Breast epithelium (tissue), 3 donors: ENCODE results near the gene FANCC.

Source experiments
- POLR2A ChIP-seq: fragments of 450-650 bp; IDR thresholded peaks from one replicate; pipeline ENCODE4 v1.6.1; 2016; ENCODE audit warnings: antibody characterized with exemption, mild to moderate bottlenecking, moderate library complexity
- POLR2AphosphoS5 ChIP-seq, 3 donors: sonication (generic); formaldehyde crosslinking; IDR thresholded peaks; one replicate each; pipeline ENCODE4 v1.6.1; 2017; ENCODE audit warnings: antibody characterized with exemption in 3 of 3
- TF ChIP-seq, protein P1 (sequence below), 3 donors: fragments of 450-650 bp; IDR thresholded peaks; one replicate each; pipeline ENCODE4 v1.5.1; 2016 to 2017; ENCODE audit warnings: antibody characterized with exemption in 3 of 3, mild to moderate bottlenecking in 3 of 3, moderate library complexity in 3 of 3

DNA sequence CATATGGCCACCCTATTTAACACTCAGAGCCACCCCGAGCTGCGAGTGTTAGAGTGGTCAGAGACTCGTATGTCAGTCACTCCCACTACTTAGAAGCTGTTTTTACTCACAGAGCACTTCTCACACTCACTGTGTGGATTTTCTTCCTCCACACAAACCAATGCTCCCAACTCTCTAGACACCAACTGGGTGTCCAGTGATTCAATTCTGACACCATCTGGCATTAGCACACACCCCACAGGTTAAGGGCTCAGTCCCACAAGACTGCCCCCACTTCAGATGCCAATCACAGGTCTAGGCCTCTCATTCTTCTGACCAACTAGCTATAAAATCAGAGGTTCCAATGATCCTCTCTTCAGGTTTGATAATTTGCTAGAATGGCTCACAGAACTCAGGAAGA is 174.8 kb downstream of the FANCC start:
- TF ChIP-seq, protein P1, sequence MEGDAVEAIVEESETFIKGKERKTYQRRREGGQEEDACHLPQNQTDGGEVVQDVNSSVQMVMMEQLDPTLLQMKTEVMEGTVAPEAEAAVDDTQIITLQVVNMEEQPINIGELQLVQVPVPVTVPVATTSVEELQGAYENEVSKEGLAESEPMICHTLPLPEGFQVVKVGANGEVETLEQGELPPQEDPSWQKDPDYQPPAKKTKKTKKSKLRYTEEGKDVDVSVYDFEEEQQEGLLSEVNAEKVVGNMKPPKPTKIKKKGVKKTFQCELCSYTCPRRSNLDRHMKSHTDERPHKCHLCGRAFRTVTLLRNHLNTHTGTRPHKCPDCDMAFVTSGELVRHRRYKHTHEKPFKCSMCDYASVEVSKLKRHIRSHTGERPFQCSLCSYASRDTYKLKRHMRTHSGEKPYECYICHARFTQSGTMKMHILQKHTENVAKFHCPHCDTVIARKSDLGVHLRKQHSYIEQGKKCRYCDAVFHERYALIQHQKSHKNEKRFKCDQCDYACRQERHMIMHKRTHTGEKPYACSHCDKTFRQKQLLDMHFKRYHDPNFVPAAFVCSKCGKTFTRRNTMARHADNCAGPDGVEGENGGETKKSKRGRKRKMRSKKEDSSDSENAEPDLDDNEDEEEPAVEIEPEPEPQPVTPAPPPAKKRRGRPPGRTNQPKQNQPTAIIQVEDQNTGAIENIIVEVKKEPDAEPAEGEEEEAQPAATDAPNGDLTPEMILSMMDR (IDR thresholded peaks at IDR 0.05): no peak
- TF ChIP-seq POLR2A (no peak), POLR2AphosphoS5 (IDR thresholded peaks at IDR 0.05) (no peak)
